Sigmoid colon (tissue), 4 donors: ENCODE results near the gene CHPF2.

Experiments used
- EP300 ChIP-seq, 4 donors: sonication (generic); formaldehyde crosslinking; IDR thresholded peaks; one replicate each; pipeline ENCODE4 v1.6.1; 2017; ENCODE audit warnings: antibody characterized with exemption in 4 of 4
- POLR2A ChIP-seq, 2 donors: fragments of 450-650 bp; IDR thresholded peaks; one replicate each; pipeline ENCODE4 v1.6.1; 2016; ENCODE audit warnings: antibody characterized with exemption in 2 of 2, mild to moderate bottlenecking in 2 of 2, moderate library complexity in 2 of 2
- POLR2AphosphoS5 ChIP-seq, 4 donors: sonication (generic); formaldehyde crosslinking; IDR thresholded peaks; one replicate each; pipeline ENCODE4 v1.6.1; 2017; ENCODE audit warnings: antibody characterized with exemption in 4 of 4

GRCh38 chr7:151189038-151189437 is 43.2 kb upstream of the CHPF2 start:
- no peak for TF ChIP-seq POLR2AphosphoS5 (IDR thresholded peaks at IDR 0.05)
- TF ChIP-seq POLR2A (IDR thresholded peaks at IDR 0.05): no peak
- TF ChIP-seq EP300 (IDR thresholded peaks at IDR 0.05): no peak
